HCT116 (cell line): ENCODE measurements around the gene FBP1.

Experiments
- EZH2phosphoT487 ChIP-seq: fragments of 200-600 bp; IDR thresholded peaks from 2 replicates; pipeline ENCODE4 v1.6.1; 2018; ENCODE audit warnings: antibody characterized with exemption, borderline replicate concordance
- POLR2A ChIP-seq: IDR thresholded peaks from 2 replicates; pipeline ENCODE4 v1.7.0; 2011; ENCODE audit warnings: borderline replicate concordance; ENCODE audit not compliant: insufficient read depth, insufficient read length; ENCODE audit errors: extremely low read depth
- POLR2AphosphoS5 ChIP-seq: IDR thresholded peaks from 2 replicates; pipeline ENCODE4 v1.6.1; 2011; ENCODE audit warnings: mild to moderate bottlenecking, low read depth, low read length, moderate library complexity
- SIN3A ChIP-seq: IDR thresholded peaks from 2 replicates; pipeline ENCODE4 v1.6.1; 2012; ENCODE audit warnings: low read depth
- TCF7L2 ChIP-seq: IDR thresholded peaks from 2 replicates; pipeline ENCODE4 v1.7.0; 2011; ENCODE audit warnings: borderline replicate concordance, inconsistent platforms; ENCODE audit not compliant: insufficient read depth, insufficient read length; ENCODE audit errors: extremely low read depth
- TF ChIP-seq, protein P1 (sequence below), 3 experiments: fragments of 200-600 bp in 1 of 3; sonication (generic) in 1 of 3; IDR thresholded peaks in 2 of 3; conservative IDR thresholded peaks in 1 of 3; 2 replicates each; pipeline ENCODE4 v1.5.1; 2012 to 2017; ENCODE audit warnings: low read depth in 2 of 3, low read length in 2 of 3, antibody characterized with exemption in 1 of 3, borderline replicate concordance in 1 of 3, control low read depth in 1 of 3, mild to moderate bottlenecking in 1 of 3, mixed read lengths in 1 of 3, mixed run types in 1 of 3, moderate library complexity in 1 of 3; ENCODE audit not compliant: insufficient read depth in 1 of 3

DNA sequence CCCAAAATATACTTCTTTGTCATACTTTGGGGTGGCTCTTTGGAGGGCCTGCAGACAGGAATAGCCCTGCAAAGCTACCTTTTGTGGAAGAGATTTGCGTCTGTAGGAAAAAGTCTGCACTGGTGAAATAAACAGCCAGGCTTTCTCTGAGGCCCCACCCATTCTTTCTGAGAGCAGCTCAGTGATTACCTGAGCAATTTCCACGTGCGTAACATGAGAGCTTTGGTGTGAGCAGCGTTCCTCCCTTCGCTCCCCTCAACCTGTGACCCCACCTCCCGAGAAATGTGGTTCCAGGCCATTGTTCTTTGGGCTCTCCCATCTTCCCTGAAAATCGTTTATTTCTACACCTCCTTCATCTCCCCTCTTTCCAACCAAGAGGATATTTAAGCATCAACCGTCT is 23.8 kb upstream of the FBP1 start:
- TF ChIP-seq POLR2AphosphoS5 (no peak), POLR2A (no peak), TCF7L2 (no peak), EZH2phosphoT487 (no peak), SIN3A (no peak)
- TF ChIP-seq, protein P1, sequence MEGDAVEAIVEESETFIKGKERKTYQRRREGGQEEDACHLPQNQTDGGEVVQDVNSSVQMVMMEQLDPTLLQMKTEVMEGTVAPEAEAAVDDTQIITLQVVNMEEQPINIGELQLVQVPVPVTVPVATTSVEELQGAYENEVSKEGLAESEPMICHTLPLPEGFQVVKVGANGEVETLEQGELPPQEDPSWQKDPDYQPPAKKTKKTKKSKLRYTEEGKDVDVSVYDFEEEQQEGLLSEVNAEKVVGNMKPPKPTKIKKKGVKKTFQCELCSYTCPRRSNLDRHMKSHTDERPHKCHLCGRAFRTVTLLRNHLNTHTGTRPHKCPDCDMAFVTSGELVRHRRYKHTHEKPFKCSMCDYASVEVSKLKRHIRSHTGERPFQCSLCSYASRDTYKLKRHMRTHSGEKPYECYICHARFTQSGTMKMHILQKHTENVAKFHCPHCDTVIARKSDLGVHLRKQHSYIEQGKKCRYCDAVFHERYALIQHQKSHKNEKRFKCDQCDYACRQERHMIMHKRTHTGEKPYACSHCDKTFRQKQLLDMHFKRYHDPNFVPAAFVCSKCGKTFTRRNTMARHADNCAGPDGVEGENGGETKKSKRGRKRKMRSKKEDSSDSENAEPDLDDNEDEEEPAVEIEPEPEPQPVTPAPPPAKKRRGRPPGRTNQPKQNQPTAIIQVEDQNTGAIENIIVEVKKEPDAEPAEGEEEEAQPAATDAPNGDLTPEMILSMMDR (IDR thresholded peaks at IDR 0.05 in 2 of 3, conservative IDR thresholded peaks at IDR 0.05 in 1 of 3; ENCODE audit: borderline replicate concordance in 1 of 3, insufficient read depth in 1 of 3, low read depth in 2 of 3, low read length in 2 of 3), result no peak
